Parathyroid adenoma (tissue), 2 donors: ENCODE data around the gene DHX30.

Source experiments
- H2AFZ ChIP-seq: fragments of 300-600 bp; sonication (generic); one replicate; pipeline ENCODE4 v1.7.0; 2017; ENCODE audit warnings: antibody characterized with exemption, mild to moderate bottlenecking
- H3K27ac ChIP-seq: fragments of 300-600 bp; sonication (generic); one replicate; pipeline ENCODE4 v1.7.0; 2017
- H3K27me3 ChIP-seq: fragments of 300-600 bp; sonication (generic); one replicate; pipeline ENCODE4 v1.7.0; 2017; ENCODE audit warnings: low read length; ENCODE audit not compliant: control insufficient read depth, insufficient read depth
- H3K36me3 ChIP-seq: fragments of 300-600 bp; sonication (generic); one replicate; pipeline ENCODE4 v1.7.0; 2017; ENCODE audit warnings: low read length; ENCODE audit not compliant: control insufficient read depth, insufficient read depth
- H3K4me1 ChIP-seq: fragments of 300-600 bp; sonication (generic); one replicate; pipeline ENCODE4 v1.7.0; 2017; ENCODE audit warnings: control low read depth
- H3K4me2 ChIP-seq: fragments of 300-600 bp; sonication (generic); one replicate; pipeline ENCODE4 v1.7.0; 2017; ENCODE audit warnings: low read length
- H3K4me3 ChIP-seq: fragments of 300-600 bp; sonication (generic); one replicate; pipeline ENCODE4 v1.7.0; 2017; ENCODE audit warnings: low read depth, low read length
- H3K79me2 ChIP-seq: fragments of 300-600 bp; sonication (generic); one replicate; pipeline ENCODE4 v1.7.0; 2017; ENCODE audit warnings: control low read depth
- H3K9ac ChIP-seq: fragments of 300-600 bp; sonication (generic); one replicate; pipeline ENCODE4 v1.7.0; 2017; ENCODE audit warnings: mild to moderate bottlenecking
- H3K9me3 ChIP-seq: fragments of 300-600 bp; sonication (generic); one replicate; pipeline ENCODE4 v1.7.0; 2017; ENCODE audit warnings: low read length; ENCODE audit not compliant: control insufficient read depth
- TF ChIP-seq, protein P1 (sequence below): fragments of 300-600 bp; sonication (generic); IDR thresholded peaks from one replicate; pipeline ENCODE4 v1.7.0; 2017; ENCODE audit warnings: antibody characterized with exemption, mild to moderate bottlenecking
- donor health status: primary hyperparathyroidism.

DHX30 gene

DNA sequence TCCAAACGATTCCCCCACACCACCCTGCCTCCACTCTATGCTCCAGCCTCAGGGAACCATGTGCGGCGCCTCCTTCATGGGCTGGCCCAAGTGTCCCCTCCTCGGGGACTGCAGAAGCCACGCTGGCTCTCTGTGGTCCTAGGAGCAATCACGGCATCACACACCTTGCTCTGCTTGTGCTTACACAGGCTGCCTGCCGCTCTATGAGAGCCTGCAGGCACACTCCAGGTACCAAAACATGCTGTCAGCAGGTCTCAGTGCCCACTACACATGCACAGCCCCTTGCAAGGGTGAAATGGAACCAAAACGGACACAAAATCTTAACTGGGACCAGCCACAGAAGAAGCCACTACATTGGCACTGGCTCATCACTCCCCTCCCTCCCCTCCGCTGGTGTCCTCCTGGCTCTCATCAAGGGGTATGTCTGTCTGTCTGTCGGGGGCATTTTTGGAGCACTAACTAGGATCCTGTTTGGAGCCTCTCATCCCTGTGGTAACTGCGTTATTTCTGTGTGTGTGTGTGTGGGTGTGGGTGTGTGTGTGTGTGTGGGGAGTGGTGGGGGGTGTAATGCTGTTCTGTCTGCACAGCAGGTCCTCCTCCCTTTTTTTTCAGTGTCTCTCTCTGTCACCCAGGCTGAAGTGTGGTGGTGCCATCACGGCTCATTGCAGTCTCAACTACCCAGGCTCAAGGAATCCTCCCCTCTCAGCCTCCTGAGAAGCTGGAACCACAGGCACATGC lies 60.6 kb downstream of the DHX30 start:
- Histone ChIP-seq H3K27ac (no peak overlapping the region), H3K9me3 (no peaks in the 10 kb centered on the region), H3K9ac (no peak overlapping the region), H3K79me2 (no peaks in the 10 kb centered on the region), H3K27me3 (no peaks in the 10 kb centered on the region), H3K4me2 (no peak overlapping the region), H2AFZ (no peak overlapping the region), H3K4me3 (no peak overlapping the region), H3K36me3 (no peaks in the 10 kb centered on the region), H3K4me1 (no peaks in the 10 kb centered on the region)
- TF ChIP-seq, protein P1, sequence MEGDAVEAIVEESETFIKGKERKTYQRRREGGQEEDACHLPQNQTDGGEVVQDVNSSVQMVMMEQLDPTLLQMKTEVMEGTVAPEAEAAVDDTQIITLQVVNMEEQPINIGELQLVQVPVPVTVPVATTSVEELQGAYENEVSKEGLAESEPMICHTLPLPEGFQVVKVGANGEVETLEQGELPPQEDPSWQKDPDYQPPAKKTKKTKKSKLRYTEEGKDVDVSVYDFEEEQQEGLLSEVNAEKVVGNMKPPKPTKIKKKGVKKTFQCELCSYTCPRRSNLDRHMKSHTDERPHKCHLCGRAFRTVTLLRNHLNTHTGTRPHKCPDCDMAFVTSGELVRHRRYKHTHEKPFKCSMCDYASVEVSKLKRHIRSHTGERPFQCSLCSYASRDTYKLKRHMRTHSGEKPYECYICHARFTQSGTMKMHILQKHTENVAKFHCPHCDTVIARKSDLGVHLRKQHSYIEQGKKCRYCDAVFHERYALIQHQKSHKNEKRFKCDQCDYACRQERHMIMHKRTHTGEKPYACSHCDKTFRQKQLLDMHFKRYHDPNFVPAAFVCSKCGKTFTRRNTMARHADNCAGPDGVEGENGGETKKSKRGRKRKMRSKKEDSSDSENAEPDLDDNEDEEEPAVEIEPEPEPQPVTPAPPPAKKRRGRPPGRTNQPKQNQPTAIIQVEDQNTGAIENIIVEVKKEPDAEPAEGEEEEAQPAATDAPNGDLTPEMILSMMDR = no peak

GRCh38 chr3:47865192-47865591 lies 62.3 kb downstream of the DHX30 start:
- Histone ChIP-seq H3K9me3 (no peaks in the 10 kb centered on the region), H3K4me3 (no peak overlapping the region), H3K27ac (no peak overlapping the region), H3K79me2 (no peaks in the 10 kb centered on the region), H3K36me3 (no peaks in the 10 kb centered on the region), H3K4me1 (no peaks in the 10 kb centered on the region), H3K9ac (no peak overlapping the region), H3K4me2 (no peak overlapping the region), H2AFZ (no peak overlapping the region), H3K27me3 (no peaks in the 10 kb centered on the region)
- TF ChIP-seq, protein P1 = no peak

DNA sequence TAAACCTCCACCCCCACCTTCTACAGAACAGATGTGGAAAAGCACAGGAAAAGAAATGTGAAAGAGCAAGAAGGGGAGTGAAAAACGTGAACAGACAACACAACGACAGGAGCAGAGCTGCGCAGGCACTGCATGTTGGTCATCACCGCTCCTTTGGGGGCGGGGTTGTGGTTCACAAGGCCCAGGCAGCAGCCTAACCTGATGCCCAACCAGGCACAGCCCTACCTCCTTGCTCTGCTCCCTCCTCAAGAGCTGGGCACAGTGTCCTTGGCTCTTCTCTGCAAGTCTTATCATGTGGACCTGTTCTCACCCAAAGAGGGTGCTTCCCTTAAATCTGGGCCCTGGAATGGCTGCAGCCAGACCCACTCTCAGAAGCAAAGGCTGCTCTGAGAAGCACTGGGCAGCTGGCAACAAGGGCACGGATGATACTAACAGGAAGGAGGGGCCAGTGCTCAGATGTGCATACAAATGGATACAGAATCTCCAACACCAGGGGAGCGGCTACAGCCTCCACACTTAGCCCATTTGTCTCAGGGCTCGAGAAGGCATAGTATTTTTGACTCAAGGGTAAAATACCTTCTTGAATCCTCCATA lies 64.6 kb downstream of the DHX30 start:
- H3K4me3 ChIP-seq = no peak overlapping the region
- H3K4me1 ChIP-seq = no peaks in the 10 kb centered on the region
- H3K4me2 ChIP-seq = no peak overlapping the region
- no peak overlapping the region for H3K9ac ChIP-seq
- H3K79me2 ChIP-seq = no peaks in the 10 kb centered on the region
- TF ChIP-seq, protein P1 = no peak
- no peak overlapping the region for H3K27ac ChIP-seq
- H2AFZ ChIP-seq = no peak overlapping the region
- H3K27me3 ChIP-seq = no peaks in the 10 kb centered on the region
- H3K9me3 ChIP-seq = no peaks in the 10 kb centered on the region
- H3K36me3 ChIP-seq = no peaks in the 10 kb centered on the region

DNA sequence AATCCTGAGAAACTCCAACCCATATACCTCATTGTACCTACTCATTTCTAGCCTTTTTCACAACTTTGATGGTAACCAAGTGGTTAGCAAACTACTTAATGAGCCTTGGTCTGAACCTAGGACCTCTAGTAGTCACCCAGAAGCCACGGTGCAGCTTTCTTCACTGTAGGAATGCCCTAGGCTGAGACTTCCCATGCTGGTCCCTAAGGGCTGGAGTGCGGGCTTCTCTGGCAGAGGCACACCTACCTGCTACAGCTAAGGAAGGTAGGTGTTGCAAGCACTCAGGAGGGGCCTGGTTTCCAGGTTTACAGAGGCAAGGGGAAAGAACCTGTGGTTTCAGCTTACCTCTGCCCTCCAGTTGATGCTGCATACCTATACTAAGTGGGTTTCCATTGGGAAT lies 65.4 kb downstream of the DHX30 start:
- no peak overlapping the region for H3K9ac ChIP-seq
- no peak overlapping the region for H2AFZ ChIP-seq
- H3K4me2 ChIP-seq = no peak overlapping the region
- H3K4me1 ChIP-seq = no peaks in the 10 kb centered on the region
- no peaks in the 10 kb centered on the region for H3K9me3 ChIP-seq
- TF ChIP-seq, protein P1 = no peak
- H3K27ac ChIP-seq = no peak overlapping the region
- H3K79me2 ChIP-seq = no peaks in the 10 kb centered on the region
- no peaks in the 10 kb centered on the region for H3K36me3 ChIP-seq
- no peaks in the 10 kb centered on the region for H3K27me3 ChIP-seq
- no peak overlapping the region for H3K4me3 ChIP-seq

DNA sequence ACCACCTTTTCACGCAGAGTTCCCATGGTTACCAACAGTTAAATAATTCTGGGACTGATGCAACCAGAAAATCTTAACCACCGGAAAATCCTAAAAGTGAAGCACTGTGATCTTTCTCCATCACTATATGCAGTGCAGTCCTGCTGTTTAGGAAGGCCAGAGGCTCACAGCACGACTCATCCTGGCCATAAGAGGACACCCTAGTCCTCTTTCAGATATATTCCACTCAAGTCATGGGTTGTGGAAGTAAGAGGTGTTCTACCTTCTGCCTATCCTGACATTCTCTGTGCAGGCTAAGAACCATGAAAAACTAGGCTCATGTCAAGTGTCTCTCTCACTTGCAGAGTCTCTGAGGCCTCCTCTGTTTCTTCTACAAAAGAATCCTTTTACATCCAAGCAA lies 67.2 kb downstream of the DHX30 start:
- Histone ChIP-seq H3K27ac (no peak overlapping the region), H3K4me2 (no peak overlapping the region), H2AFZ (no peak overlapping the region), H3K79me2 (no peaks in the 10 kb centered on the region), H3K4me1 (no peaks in the 10 kb centered on the region), H3K9ac (no peak overlapping the region), H3K4me3 (no peak overlapping the region), H3K27me3 (no peaks in the 10 kb centered on the region), H3K36me3 (no peaks in the 10 kb centered on the region), H3K9me3 (no peaks in the 10 kb centered on the region)
- TF ChIP-seq, protein P1 = no peak
